HepG2 (cell line): ENCODE data around the gene UBE2C. TPM values are rescaled to one million over a fixed set of nuclear protein-coding genes. Genes with fewer than 3 reads are reported as not detected.

Source experiments
- ATAC-seq: fragments of 200-7000 bp; cut with Tn5 transposase; 3 replicates; pipeline ENCODE4 v1.9.1; 2020; ENCODE audit warnings: mild to moderate bottlenecking, moderate library complexity
- BruUV-seq: library from RNA; stranded (reverse); fragments of 400-500 nt; replicated peaks from 2 replicates; lab custom pipeline; 2021; lab: Mats Ljungman, UMichigan
- CTCF ChIA-PET: fragments of 300-600 bp; formaldehyde crosslinking; extraction: SDS; loops from one replicate; lab custom pipeline; 2021; ENCODE audit warnings: low total read pairs, inconsistent platforms, low intra/inter-chr PET ratio; lab: Yijun Ruan, JAX
- POLR2A ChIA-PET: fragments of 350-600 bp; sonication (Branson Sonifier 250); formaldehyde crosslinking; loops from one replicate; lab custom pipeline; 2020; ENCODE audit warnings: antibody characterized with exemption, inconsistent platforms; lab: Yijun Ruan, JAX
- DNase-seq: peaks from one replicate; pipeline ENCODE4 v3.0.0-alpha.2; 2015; ENCODE audit warnings: low spot score
- FAIRE-seq: peaks from 3 replicates; lab custom pipeline; 2011; peaks lifted over from hg19 to GRCh38; lab: Jason Lieb, UNC
- H2AFZ ChIP-seq: one replicate; pipeline ENCODE4 v1.6.1; 2011; ENCODE audit warnings: low read length, inconsistent platforms
- H3K27ac ChIP-seq: fragments of 300-600 bp; 3 replicates; pipeline ENCODE4 v1.8.0; 2011; ENCODE audit warnings: mixed run types, mild to moderate bottlenecking, mixed read lengths, low read length, inconsistent platforms; ENCODE audit not compliant: insufficient read depth; ENCODE audit errors: extremely low read length
- H3K27me3 ChIP-seq, 2 experiments: fragments of 200-600 bp in 1 of 2; 2 replicates in 1 of 2; 3 replicates in 1 of 2; pipeline versions ENCODE4 v1.6.0 to v1.8.0; 2011; ENCODE audit warnings: low read length in 2 of 2, mild to moderate bottlenecking in 2 of 2, moderate library complexity in 2 of 2, inconsistent platforms in 1 of 2; ENCODE audit not compliant: insufficient read depth in 2 of 2, control insufficient read depth in 1 of 2
- H3K36me3 ChIP-seq, 2 experiments: fragments of 200-600 bp in 1 of 2; replicated peaks in 1 of 2; 2 replicates in 1 of 2; 3 replicates in 1 of 2; pipeline versions ENCODE4 v1.5.1 to v1.8.0; 2011; ENCODE audit warnings: low read length in 2 of 2, inconsistent platforms in 1 of 2; ENCODE audit not compliant: insufficient read depth in 2 of 2, control insufficient read depth in 1 of 2
- H3K4me1 ChIP-seq: 2 replicates; pipeline ENCODE4 v1.5.1; 2012; ENCODE audit warnings: low read length, inconsistent platforms; ENCODE audit not compliant: insufficient read depth
- H3K4me2 ChIP-seq: 2 replicates; pipeline ENCODE4 v1.6.0; 2011; ENCODE audit warnings: low read depth, low read length, inconsistent platforms
- H3K4me3 ChIP-seq, 3 experiments: fragments of 200-600 bp in 1 of 3; sonication (generic), shearing (Covaris generic) in 1 of 3; replicated peaks in 1 of 3; 2 replicates each; pipeline ENCODE4 v1.5.1; 2011 to 2016; ENCODE audit warnings: low read length in 3 of 3, inconsistent platforms in 2 of 3, low read depth in 2 of 3, mild to moderate bottlenecking in 2 of 3, control low read depth in 1 of 3, mixed read lengths in 1 of 3; ENCODE audit not compliant: insufficient read depth in 1 of 3
- H3K79me2 ChIP-seq: one replicate; pipeline ENCODE4 v1.6.1; 2011; ENCODE audit warnings: low read length, inconsistent platforms; ENCODE audit not compliant: insufficient read depth
- H3K9ac ChIP-seq: 2 replicates; pipeline ENCODE4 v1.6.0; 2011; ENCODE audit warnings: mild to moderate bottlenecking, low read depth, low read length, inconsistent platforms; ENCODE audit not compliant: insufficient read depth
- H3K9me3 ChIP-seq: 2 replicates; pipeline ENCODE4 v1.5.1; 2012; ENCODE audit warnings: mild to moderate bottlenecking, low read length
- H4K20me1 ChIP-seq: 2 replicates; pipeline ENCODE4 v1.6.0; 2011; ENCODE audit warnings: inconsistent platforms, mild to moderate bottlenecking, low read length, moderate library complexity; ENCODE audit not compliant: insufficient read depth
- AGO2 ChIP-seq: fragments of 200-400 bp; formaldehyde crosslinking; optimal IDR thresholded peaks from 2 replicates; pipeline ENCODE3; 2017; ENCODE audit warnings: mild to moderate bottlenecking, low read depth, low read length, moderate library complexity
- EEA1 ChIP-seq: sonication (generic); formaldehyde crosslinking; IDR thresholded peaks from 2 replicates; pipeline ENCODE4 v1.5.1; 2020; ENCODE audit warnings: mild to moderate bottlenecking, missing genetic modification reagents, borderline replicate concordance
- HNRNPL ChIP-seq: fragments of 200-400 bp; formaldehyde crosslinking; IDR thresholded peaks from 2 replicates; pipeline ENCODE4 v1.6.1; 2017; ENCODE audit warnings: mild to moderate bottlenecking, low read depth, low read length
- MTERF4 ChIP-seq: sonication (generic); formaldehyde crosslinking; IDR thresholded peaks from 2 replicates; pipeline ENCODE4 v1.8.0; 2023; ENCODE audit warnings: mild to moderate bottlenecking, missing genetic modification reagents
- NFAT5 ChIP-seq: sonication (generic); formaldehyde crosslinking; IDR thresholded peaks from 2 replicates; pipeline ENCODE4 v1.4.0; 2020; ENCODE audit warnings: missing genetic modification reagents
- PHF21A ChIP-seq: sonication (generic); formaldehyde crosslinking; IDR thresholded peaks from 2 replicates; pipeline ENCODE4 v1.5.0; 2020; ENCODE audit warnings: mild to moderate bottlenecking, missing genetic modification reagents
- RBFOX2 ChIP-seq: fragments of 200-400 bp; formaldehyde crosslinking; IDR thresholded peaks from 2 replicates; pipeline ENCODE4 v1.6.1; 2017; ENCODE audit warnings: low read depth, mild to moderate bottlenecking, low read length
- SUZ12 ChIP-seq: fragments of 150-350 bp; IDR thresholded peaks from 2 replicates; pipeline ENCODE4 v1.6.1; 2014; ENCODE audit warnings: low read depth, low read length
- TRIM22 ChIP-seq: fragments of 450-650 bp; IDR thresholded peaks from 2 replicates; pipeline ENCODE4 v1.6.1; 2017
- ZC3H13 ChIP-seq: sonication (generic); formaldehyde crosslinking; IDR thresholded peaks from 2 replicates; pipeline ENCODE4 v1.8.1; 2023; ENCODE audit warnings: mild to moderate bottlenecking, missing genetic modification reagents, moderate library complexity
- WGBS: methylation state at CpG from one replicate; pipeline ENCODE4 v1.1.6; 2017; ENCODE audit warnings: low lambda C conversion rate; 5-methylcytosine and 5-hydroxymethylcytosine counted together
- in situ Hi-C: cut with HindIII; loops from 2 replicates; pipeline ENCODE4 v1.10.0; 2017; ENCODE audit warnings: low pct_unique_long_range_greater_than_20kb; ENCODE audit not compliant: extremely low pct_ligation_motif_present
- intact Hi-C: fragments of 100-400 bp; cut with micrococcal nuclease; formaldehyde crosslinking; loops from one replicate; pipeline ENCODE4 v1.10.0; 2022; ENCODE audit not compliant: unreplicated experiment
- polyA plus RNA-seq, 8 experiments: library from polyadenylated mRNA; depleted of rRNA in 3 of 8; stranded (reverse) in 7 of 8; unstranded in 1 of 8; fragments of >200 nt; fragmentation: Illumina TruSeq in 4 of 8; extraction: Trizol in 4 of 8; gene quantifications; 2 replicates each; pipeline versions ENCODE4 v1.2.1 to v1.2.3, GENCODE V29; 2011 to 2016; ENCODE audit warnings: low read depth in 4 of 8, missing spikeins in 1 of 8, mixed read lengths in 1 of 8; ENCODE audit not compliant: insufficient read depth in 1 of 8
- total RNA-seq, 5 experiments: library from RNA; depleted of rRNA; stranded (reverse); fragments of >200 nt; fragmentation: Illumina TruSeq; extraction: Trizol; gene quantifications; 2 replicates each; pipeline ENCODE4 v1.2.3, GENCODE V29; 2016; ENCODE audit warnings: low read depth in 1 of 5
- TF ChIP-seq, protein P1 (sequence below): sonication (generic); formaldehyde crosslinking; IDR thresholded peaks from 2 replicates; pipeline ENCODE4 v1.5.0; 2020; ENCODE audit warnings: mild to moderate bottlenecking, missing genetic modification reagents

The UBE2C gene
- total and polyA plus RNA-seq, 2 of the 13 experiments (the other 11 are each of a cell fraction or from before 2014, with no cell fraction given) = 100 to 123 TPM

DNA sequence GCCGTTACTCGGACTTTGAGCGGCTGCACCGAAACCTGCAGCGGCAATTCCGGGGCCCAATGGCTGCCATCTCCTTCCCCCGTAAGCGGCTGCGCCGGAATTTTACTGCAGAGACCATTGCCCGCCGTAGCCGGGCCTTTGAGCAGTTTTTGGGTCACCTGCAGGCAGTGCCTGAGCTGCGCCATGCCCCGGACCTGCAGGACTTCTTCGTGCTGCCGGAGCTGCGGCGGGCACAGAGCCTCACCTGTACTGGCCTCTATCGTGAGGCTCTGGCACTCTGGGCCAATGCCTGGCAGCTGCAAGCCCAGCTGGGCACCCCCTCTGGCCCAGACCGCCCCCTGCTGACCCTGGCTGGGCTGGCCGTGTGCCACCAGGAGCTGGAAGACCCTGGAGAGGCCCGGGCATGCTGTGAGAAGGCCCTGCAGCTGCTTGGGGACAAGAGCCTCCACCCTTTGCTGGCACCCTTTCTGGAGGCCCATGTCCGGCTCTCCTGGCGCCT lies 28.3 kb downstream of the UBE2C start (continued):
- TF ChIP-seq HNRNPL (peak; percentile 65; the same call in 1 of the 2 replicates), TRIM22 (no peak), AGO2 (peak; percentile 87), MTERF4 (no peak)

DNA sequence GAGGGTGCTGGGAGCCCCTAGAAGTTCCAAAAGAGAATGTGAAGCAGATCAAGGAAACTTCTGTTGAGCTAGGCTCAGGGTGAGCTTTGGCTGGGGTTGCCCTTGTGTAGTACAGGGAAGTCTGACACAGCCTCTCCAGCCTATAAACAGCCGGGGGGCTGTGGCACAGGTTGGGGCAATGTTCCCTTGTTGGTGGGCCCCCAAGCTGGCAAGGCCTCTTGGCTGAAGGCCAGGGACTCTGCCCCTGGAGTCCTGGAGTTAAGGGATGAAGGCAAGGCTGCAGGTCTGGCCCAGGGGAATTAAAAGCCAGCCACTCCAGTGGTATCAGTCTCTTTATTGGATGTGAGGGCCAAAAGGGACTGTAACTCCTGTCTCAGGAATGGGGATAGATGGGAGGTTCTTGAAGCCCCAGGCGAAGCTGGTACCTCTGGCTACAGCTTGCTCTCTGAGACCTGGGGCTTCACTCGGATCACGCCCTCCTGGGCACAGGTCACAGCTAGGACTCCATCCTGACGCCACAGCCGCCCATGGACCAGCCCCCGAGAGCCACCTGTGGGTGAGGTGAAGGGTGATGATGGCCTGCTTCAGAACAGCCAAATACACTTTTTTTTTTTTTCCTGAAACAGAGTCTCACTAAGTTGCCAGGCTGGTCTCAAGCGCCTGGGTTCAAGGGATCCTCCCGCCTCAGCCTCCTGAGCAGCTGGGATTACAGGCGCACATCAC lies 29.1 kb downstream of the UBE2C start:
- DNase-seq = no peak
- H3K36me3 ChIP-seq = peaks cover 18 to 48% of the 10 kb centered on the region in 2 experiments
- FAIRE-seq = no peak
- H3K9ac ChIP-seq = no peak overlapping the region
- H3K4me2 ChIP-seq = no peak overlapping the region
- no peaks in the 10 kb centered on the region for H4K20me1 ChIP-seq
- ChIA-PET POLR2A (interaction anchor here (0.6 to 2.0 kb wide), 9 partner anchors 8 to 128 kb away, joined by 3 to 12 read pairs (median 5); partner anchors contain the start of genes ACOT8, SNX21 and ZSWIM3), CTCF (no interaction called here)
- no TSS peak for BruUV-seq
- H3K4me3 ChIP-seq = no peak overlapping the region
- no peak; the same call in 1 of the 3 replicates for ATAC-seq
- in situ Hi-C loops = no loop called here
- 97% methylated on average over 10 of the region's 10 CpGs for WGBS
- H3K4me1 ChIP-seq = peaks cover 10% of the 10 kb centered on the region
- no peaks in the 10 kb centered on the region for H3K27me3 ChIP-seq
- H2AFZ ChIP-seq = no peak overlapping the region
- H3K27ac ChIP-seq = no peak overlapping the region
- intact Hi-C loops = no loop called here
- H3K9me3 ChIP-seq = no peaks in the 10 kb centered on the region
- H3K79me2 ChIP-seq = no peaks in the 10 kb centered on the region
- TF ChIP-seq SUZ12 (no peak), ZC3H13 (CRISPR knock-in tag) (0 out of 2 replicates have a peak, but pooled peaks have one; percentile 44), PHF21A (CRISPR knock-in tag) (0 out of 2 replicates have a peak, but pooled peaks have one; percentile 26), RBFOX2 (0 out of 2 replicates have a peak, but pooled peaks have one; percentile 17), AGO2 (peak; percentile 63), NFAT5 (CRISPR knock-in tag) (no peak), EEA1 (CRISPR knock-in tag) (0 out of 2 replicates have a peak, but pooled peaks have one; percentile 6)
- TF ChIP-seq, protein P1, sequence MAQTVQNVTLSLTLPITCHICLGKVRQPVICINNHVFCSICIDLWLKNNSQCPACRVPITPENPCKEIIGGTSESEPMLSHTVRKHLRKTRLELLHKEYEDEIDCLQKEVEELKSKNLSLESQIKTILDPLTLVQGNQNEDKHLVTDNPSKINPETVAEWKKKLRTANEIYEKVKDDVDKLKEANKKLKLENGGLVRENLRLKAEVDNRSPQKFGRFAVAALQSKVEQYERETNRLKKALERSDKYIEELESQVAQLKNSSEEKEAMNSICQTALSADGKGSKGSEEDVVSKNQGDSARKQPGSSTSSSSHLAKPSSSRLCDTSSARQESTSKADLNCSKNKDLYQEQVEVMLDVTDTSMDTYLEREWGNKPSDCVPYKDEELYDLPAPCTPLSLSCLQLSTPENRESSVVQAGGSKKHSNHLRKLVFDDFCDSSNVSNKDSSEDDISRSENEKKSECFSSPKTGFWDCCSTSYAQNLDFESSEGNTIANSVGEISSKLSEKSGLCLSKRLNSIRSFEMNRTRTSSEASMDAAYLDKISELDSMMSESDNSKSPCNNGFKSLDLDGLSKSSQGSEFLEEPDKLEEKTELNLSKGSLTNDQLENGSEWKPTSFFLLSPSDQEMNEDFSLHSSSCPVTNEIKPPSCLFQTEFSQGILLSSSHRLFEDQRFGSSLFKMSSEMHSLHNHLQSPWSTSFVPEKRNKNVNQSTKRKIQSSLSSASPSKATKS = no peak
